Panc1 (cell line): Measurements from ENCODE around the gene ERI2.

Experiments
- CTCF ChIP-seq: fragments of 450-650 bp; IDR thresholded peaks from 2 replicates; pipeline ENCODE4 v1.5.1; 2017; ENCODE audit warnings: mild to moderate bottlenecking
- POLR2AphosphoS5 ChIP-seq: IDR thresholded peaks from 2 replicates; pipeline ENCODE4 v1.6.1; 2012; ENCODE audit warnings: mild to moderate bottlenecking, low read depth, low read length, moderate library complexity
- SIN3A ChIP-seq: IDR thresholded peaks from 2 replicates; pipeline ENCODE4 v1.6.1; 2012; ENCODE audit warnings: low read depth, mild to moderate bottlenecking, low read length, moderate library complexity, borderline replicate concordance; ENCODE audit not compliant: insufficient read depth
- TCF7L2 ChIP-seq: IDR thresholded peaks from 2 replicates; pipeline ENCODE4 v1.6.1; 2011; ENCODE audit warnings: mild to moderate bottlenecking, low read depth, low read length, inconsistent platforms
- TF ChIP-seq, protein P1 (sequence below), 2 experiments: IDR thresholded peaks; 2 replicates each; pipeline ENCODE4 v1.6.1; 2011 to 2012; ENCODE audit warnings: low read depth in 2 of 2, control low read depth in 1 of 2, low read length in 1 of 2, mild to moderate bottlenecking in 1 of 2, moderate library complexity in 1 of 2; ENCODE audit not compliant: insufficient read depth in 1 of 2

DNA sequence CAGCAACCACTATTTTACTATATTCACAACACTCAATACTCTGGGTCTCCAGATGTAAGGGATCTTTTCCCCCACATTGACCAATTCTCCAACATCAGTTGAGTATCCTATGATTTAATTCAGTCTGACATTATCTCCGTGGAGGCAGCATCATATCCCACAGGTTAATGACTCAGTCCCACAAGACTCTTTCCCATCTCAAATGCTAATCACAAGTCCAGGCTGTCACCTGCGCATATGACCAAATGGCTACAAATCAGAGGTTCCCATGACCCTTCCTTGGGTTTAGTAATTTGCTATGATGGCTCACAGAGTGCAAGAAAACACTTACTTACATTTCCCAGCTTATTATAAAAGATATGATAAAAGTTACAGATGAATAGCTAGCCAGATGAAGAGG, 23.8 kb downstream of the ERI2 start:
- TF ChIP-seq CTCF (no peak), POLR2AphosphoS5 (no peak), SIN3A (no peak), TCF7L2 (no peak)
- TF ChIP-seq, protein P1, sequence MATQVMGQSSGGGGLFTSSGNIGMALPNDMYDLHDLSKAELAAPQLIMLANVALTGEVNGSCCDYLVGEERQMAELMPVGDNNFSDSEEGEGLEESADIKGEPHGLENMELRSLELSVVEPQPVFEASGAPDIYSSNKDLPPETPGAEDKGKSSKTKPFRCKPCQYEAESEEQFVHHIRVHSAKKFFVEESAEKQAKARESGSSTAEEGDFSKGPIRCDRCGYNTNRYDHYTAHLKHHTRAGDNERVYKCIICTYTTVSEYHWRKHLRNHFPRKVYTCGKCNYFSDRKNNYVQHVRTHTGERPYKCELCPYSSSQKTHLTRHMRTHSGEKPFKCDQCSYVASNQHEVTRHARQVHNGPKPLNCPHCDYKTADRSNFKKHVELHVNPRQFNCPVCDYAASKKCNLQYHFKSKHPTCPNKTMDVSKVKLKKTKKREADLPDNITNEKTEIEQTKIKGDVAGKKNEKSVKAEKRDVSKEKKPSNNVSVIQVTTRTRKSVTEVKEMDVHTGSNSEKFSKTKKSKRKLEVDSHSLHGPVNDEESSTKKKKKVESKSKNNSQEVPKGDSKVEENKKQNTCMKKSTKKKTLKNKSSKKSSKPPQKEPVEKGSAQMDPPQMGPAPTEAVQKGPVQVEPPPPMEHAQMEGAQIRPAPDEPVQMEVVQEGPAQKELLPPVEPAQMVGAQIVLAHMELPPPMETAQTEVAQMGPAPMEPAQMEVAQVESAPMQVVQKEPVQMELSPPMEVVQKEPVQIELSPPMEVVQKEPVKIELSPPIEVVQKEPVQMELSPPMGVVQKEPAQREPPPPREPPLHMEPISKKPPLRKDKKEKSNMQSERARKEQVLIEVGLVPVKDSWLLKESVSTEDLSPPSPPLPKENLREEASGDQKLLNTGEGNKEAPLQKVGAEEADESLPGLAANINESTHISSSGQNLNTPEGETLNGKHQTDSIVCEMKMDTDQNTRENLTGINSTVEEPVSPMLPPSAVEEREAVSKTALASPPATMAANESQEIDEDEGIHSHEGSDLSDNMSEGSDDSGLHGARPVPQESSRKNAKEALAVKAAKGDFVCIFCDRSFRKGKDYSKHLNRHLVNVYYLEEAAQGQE (IDR thresholded peaks at IDR 0.05; ENCODE audit: insufficient read depth in 1 of 2, low read depth in 2 of 2, low read length in 1 of 2) = no peak
